ENCODE measurements around the gene ZNF22.

DNA sequence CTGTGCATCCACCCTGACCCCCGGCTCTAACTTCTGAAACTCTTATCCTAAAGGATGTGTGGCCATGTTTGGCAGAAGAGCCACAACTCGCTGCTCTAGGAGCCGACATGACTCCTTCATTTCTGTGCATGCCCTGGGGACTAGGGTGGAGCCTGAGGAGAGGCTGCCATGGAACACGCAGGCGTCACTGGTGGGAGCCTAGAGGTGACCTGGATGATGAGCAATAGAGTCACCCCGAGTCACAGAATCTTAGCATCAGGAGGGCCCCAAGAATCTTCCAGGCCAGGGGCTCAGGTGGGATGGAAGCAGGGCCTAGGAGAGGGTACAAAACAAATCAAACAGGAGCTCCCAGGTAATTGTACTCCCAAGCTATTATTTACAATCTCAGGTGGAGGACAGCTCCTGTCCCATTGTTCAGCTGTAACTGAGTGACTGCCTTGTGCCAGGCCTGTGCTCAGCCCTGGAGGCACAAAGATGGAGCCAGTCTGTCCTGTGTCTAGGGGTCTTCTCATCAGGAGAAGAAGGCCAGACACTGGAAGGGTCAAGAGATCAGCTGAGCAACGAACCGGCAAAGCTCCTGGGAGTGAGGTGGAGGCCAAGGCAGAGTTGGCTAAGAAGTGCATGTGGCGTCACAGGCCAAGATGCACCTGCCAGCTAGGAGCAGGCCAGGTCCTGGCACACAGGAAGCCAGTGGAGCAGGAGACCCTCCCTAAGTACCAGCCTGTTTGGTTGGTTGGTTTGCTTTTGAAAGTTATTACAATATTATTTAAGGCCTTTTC lies 5.8 kb upstream of the ZNF22 start:
- TF ChIP-seq CTCF (conservative IDR thresholded peaks at IDR 0.05 in 1 of 2, IDR thresholded peaks at IDR 0.05 in 1 of 2; ENCODE audit: extremely low read depth in 1 of 2, insufficient read depth in 1 of 2, low read depth in 1 of 2, low read length in 2 of 2) (no peak), EZH2 (IDR thresholded peaks at IDR 0.05; ENCODE audit: borderline replicate concordance, low read length) (no peak)
